Bronchial epithelial cell (primary cell): ENCODE results near the gene NTPCR. TPM values are rescaled to one million over a fixed set of nuclear protein-coding genes. Genes with fewer than 3 reads are reported as not detected.

ENCODE experiments used
- DNase-seq: peaks from one replicate; pipeline ENCODE4 v3.0.0-alpha.2; 2010; ENCODE audit warnings: low read depth
- FAIRE-seq: peaks from 2 replicates; lab custom pipeline; 2011; peaks lifted over from hg19 to GRCh38; lab: Jason Lieb, UNC
- H3K27me3 ChIP-seq: 2 replicates; pipeline ENCODE4 v1.5.1; 2011; ENCODE audit warnings: low read length; ENCODE audit not compliant: control insufficient read depth, insufficient read depth
- H3K36me3 ChIP-seq: 2 replicates; pipeline ENCODE4 v1.5.1; 2011; ENCODE audit warnings: low read length; ENCODE audit not compliant: control insufficient read depth, insufficient read depth
- H3K4me3 ChIP-seq: 2 replicates; pipeline ENCODE4 v1.5.1; 2011; ENCODE audit warnings: mild to moderate bottlenecking, low read depth, low read length, control low read depth
- CTCF ChIP-seq: IDR thresholded peaks from 2 replicates; pipeline ENCODE4 v1.5.1; 2011; ENCODE audit warnings: mild to moderate bottlenecking, moderate library complexity, low read length, control low read depth, inconsistent platforms; ENCODE audit not compliant: insufficient read depth, severe bottlenecking
- total RNA-seq: library from RNA; depleted of rRNA; stranded (reverse); fragments of >200 nt; gene quantifications from 2 replicates; pipeline ENCODE4 v1.2.1, GENCODE V29; 2014

The NTPCR gene
- total RNA-seq, 1 donor from 2014 or later, result 13.4 TPM

- DNase-seq (no peak), FAIRE-seq (no peak)
- peaks cover 10% of the 10 kb centered on the region for H3K36me3 ChIP-seq
- H3K4me3 ChIP-seq, result no peak overlapping the region
- no peaks in the 10 kb centered on the region for H3K27me3 ChIP-seq
- TF ChIP-seq CTCF, result no peak
These were observed 54.0 kb downstream of the NTPCR start for GRCh38 chr1:233004451-233004850.

GRCh38 chr1:233005156-233005555 is 54.7 kb downstream of the NTPCR start:
- Histone ChIP-seq H3K36me3 (peaks cover 7% of the 10 kb centered on the region), H3K4me3 (no peak overlapping the region), H3K27me3 (no peaks in the 10 kb centered on the region)
- DNase-seq (no peak), FAIRE-seq (no peak)
- no peak for TF ChIP-seq CTCF

- Histone ChIP-seq H3K27me3 (no peaks in the 10 kb centered on the region), H3K36me3 (peaks cover 4% of the 10 kb centered on the region), H3K4me3 (no peak overlapping the region)
- DNase-seq (no peak), FAIRE-seq (no peak)
- TF ChIP-seq CTCF, result no peak
These were observed 55.3 kb downstream of the NTPCR start for GRCh38 chr1:233005703-233006102.

GRCh38 chr1:233006108-233006507 is 55.7 kb downstream of the NTPCR start:
- FAIRE-seq (no peak), DNase-seq (no peak)
- no peak overlapping the region for H3K4me3 ChIP-seq
- peaks cover 4% of the 10 kb centered on the region for H3K36me3 ChIP-seq
- no peak for TF ChIP-seq CTCF
- no peaks in the 10 kb centered on the region for H3K27me3 ChIP-seq

- no peak for TF ChIP-seq CTCF
- peaks cover 4% of the 10 kb centered on the region for H3K36me3 ChIP-seq
- FAIRE-seq (no peak), DNase-seq (no peak)
- H3K27me3 ChIP-seq, result no peaks in the 10 kb centered on the region
- no peak overlapping the region for H3K4me3 ChIP-seq
These were observed 56.1 kb downstream of the NTPCR start for GRCh38 chr1:233006541-233006973.

- FAIRE-seq (no peak), DNase-seq (no peak)
- no peak for TF ChIP-seq CTCF
- no peaks in the 10 kb centered on the region for H3K27me3 ChIP-seq
- peaks cover 6% of the 10 kb centered on the region for H3K36me3 ChIP-seq
- no peak overlapping the region for H3K4me3 ChIP-seq
These were observed 59.7 kb downstream of the NTPCR start for GRCh38 chr1:233010146-233010545.
